GM10266 (cell line): ENCODE results near the gene DHX38.
A peak's percentile ranks its signal among the peaks of the same experiment; 100 is the strongest.

Source experiments
- DNase-seq: peaks from one replicate; pipeline ENCODE4 v3.0.0; 2012; ENCODE audit errors: extremely low spot score
- TF ChIP-seq, protein P1 (sequence below): IDR thresholded peaks from 2 replicates; pipeline ENCODE4 v1.5.1; 2012; ENCODE audit warnings: mild to moderate bottlenecking, low read depth; ENCODE audit not compliant: control insufficient read depth, insufficient read depth; ENCODE audit errors: missing control alignments

Gene DHX38

DNA sequence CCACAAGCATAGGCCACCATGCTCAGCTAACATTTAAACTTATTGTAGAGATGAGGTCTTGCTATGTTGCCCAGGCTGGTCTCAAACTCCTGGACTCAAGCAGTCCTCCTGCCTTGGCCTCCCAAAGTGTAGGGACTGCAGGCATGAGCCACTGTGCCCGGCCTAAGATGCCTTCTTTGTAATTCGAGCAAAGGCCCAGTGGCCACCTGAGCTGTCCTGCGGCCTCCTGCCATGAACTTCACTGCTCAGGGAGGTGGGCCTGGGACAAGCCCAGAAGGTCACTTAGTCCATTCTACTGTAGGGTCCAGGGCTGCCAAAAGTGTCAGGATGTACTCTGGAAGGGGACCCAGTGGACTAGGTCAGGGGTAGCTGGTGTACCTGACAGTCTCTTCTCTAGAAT lies 30.5 kb downstream of the DHX38 start:
- TF ChIP-seq, protein P1, sequence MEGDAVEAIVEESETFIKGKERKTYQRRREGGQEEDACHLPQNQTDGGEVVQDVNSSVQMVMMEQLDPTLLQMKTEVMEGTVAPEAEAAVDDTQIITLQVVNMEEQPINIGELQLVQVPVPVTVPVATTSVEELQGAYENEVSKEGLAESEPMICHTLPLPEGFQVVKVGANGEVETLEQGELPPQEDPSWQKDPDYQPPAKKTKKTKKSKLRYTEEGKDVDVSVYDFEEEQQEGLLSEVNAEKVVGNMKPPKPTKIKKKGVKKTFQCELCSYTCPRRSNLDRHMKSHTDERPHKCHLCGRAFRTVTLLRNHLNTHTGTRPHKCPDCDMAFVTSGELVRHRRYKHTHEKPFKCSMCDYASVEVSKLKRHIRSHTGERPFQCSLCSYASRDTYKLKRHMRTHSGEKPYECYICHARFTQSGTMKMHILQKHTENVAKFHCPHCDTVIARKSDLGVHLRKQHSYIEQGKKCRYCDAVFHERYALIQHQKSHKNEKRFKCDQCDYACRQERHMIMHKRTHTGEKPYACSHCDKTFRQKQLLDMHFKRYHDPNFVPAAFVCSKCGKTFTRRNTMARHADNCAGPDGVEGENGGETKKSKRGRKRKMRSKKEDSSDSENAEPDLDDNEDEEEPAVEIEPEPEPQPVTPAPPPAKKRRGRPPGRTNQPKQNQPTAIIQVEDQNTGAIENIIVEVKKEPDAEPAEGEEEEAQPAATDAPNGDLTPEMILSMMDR: no peak
- no peak for DNase-seq

DNA sequence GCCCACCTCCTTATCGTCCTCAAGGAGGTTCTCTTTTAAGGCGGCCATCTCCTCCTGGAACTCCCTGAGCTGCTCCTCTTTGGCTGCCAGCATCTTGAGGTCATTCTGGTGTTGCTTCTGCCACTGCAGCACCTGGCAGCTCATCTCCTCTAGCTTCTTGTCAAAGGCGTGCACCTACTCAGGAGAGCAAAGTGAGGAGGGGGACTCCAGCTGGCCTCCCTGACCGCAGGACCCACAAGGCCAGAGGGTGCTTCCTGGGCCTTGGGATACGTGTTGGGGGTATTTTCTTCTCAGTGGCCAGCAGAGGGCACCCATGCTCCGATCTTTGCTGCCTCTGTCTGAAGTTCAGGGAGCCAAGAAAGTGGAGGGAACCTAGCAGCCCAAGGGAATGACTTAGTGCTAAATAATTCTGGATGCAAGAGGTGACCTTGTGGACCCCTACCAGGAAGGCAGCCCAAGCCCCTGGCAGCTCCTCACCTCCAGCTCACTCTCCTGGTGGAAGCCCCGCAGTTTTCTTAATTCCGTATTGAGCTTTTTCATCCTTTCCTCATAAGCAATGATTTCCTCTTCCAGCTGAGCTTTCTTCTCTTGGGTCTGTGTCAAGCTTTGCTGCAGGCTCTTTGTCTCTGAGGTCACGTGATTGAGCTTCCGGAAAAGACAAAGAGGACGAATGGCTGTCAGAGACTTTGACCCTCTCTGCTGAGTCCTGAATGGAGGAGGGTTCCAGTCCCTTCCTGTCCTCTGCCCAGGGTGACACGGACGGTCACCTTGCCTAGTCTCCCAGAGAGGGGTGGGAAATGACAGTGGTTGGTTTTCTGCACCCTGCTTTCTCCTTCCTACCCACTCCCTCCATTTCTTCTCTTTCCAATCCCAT lies 31.4 kb downstream of the DHX38 start:
- peak; percentile 73 for DNase-seq
- TF ChIP-seq, protein P1: peak; percentile 86

DNA sequence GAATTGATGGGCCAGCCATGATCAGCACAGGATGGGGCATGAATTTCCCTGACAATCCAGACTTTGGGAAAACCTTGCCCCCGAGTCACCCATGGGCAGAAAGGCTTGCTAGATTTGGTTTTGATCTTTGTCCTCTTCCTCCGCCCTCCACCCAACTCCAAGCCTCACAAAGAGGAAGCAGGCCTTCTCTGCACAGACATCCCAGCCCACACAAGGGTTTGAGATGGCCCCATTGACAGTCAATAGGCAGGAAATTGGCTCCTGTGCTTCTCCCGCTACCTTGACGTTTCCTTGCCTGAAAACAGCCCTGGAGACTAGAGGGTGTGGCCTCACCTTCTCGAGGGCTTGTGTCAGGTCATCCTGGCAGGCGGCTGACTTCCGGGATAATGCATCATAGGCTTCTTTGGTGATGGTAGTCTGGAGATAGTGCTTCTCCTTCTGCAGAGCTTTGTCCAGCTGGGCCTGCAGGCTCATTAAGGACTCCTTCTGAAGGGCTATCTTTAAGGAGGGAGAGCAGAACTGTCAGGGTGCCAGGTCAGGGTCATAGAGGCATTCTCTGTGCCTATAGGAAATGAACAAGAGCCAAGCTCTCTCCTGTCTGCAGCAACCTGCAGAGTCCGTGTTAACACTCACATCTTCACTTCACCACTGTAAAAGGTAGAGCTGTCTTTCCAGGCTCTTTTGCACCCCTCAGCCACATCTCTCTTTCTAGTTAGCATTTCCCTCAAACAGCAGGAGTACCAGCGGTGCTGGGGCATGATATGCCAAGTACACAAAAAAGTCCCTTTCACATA lies 32.2 kb downstream of the DHX38 start:
- TF ChIP-seq, protein P1: no peak
- no peak for DNase-seq

DNA sequence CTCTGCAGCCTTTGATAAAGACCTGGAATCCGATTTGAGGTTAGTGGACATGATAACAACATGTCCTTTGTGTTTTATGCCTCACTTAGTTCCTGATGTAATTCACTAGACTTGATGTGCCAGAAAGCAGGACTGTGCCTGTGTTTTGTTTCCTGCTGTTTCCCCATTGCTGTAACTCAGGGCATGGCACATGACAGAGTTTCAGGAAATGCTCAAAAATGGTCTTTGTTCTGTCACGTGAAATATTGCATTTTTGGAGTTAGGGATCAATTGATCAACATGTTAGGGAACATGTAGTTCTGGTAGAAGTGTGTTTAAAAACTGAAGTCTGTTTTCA lies 32.8 kb downstream of the DHX38 start:
- no peak for DNase-seq
- TF ChIP-seq, protein P1: no peak

DNA sequence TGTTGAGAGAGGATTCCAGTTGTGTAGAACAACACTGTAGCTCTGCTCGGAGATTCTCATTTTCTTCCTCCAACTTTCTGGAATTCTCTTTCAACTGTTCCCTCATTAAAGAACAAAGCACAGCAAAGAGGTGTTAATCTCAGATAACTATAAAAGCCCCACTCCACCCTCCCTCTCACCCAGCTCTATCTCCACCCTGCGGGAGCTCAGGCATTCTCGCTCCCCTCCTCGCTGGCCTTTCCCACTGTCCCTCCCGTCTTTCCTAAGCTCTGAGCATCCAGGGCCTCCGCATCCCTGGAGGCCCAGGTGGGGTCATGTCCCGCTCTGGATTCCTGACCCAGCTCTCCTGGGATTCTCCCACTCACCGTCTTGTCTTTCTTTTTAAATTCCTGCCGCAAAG lies 35.1 kb downstream of the DHX38 start:
- DNase-seq: no peak
- TF ChIP-seq, protein P1: no peak

DNA sequence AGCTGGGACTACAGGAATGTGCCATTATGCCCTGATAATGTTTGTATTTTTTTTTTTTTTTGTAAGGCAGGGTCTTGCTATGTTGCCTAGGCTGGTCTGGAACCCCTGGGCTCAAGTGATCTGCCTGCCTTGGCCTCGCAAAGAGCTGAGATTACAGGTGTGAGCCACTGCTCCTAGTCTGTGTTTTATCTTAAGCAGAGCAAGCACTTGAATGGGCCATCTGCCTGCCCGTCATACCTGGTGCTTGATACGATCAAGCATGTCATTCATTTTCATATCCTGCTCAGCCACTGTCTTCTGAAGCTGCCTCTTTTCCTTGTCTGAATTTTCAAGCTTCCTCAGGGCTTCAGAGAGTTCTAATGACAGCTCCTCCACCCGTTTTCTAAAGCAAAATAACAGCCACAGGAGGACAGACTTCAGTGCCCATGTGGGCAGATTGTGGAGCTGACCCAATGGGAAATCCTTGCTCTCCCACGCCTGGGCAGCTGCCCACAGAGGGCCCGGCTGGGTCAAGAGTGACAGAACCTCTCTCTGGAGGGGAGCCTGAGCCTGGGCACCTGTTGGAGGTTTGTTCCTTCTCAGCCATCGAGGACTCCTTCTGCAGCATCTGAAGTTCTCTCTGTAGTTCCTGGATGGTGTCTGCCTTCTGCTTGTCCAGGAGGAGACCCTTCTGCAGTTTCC lies 36.5 kb downstream of the DHX38 start:
- TF ChIP-seq, protein P1: no peak
- DNase-seq: no peak
